ENCODE measurements around the gene RBM47. TPM values are rescaled to one million over a fixed set of nuclear protein-coding genes. Genes with fewer than 3 reads are reported as not detected.

RBM47 gene
- total RNA-seq, 1 donor from 2014 or later = 4.6 TPM

DNA sequence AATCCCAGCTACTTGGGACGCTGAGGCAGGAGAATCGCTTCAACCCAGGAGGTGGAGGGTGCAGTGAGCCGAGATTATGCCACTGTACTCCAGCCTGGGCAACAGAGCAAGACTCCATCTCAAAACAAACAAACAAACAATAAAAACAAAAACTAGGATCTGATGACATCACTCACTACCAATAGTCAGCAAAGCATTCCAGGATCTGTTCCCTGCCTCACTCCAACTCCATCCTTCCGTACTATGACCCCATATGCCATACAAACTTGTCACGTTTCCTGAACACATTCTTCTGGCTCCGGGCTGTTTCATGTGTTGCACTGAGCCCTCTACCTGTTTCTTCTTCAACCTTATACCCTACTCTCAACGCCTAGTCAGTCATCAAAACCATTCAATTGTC lies 47.3 kb downstream of the RBM47 start:
- no peaks in the 10 kb centered on the region for H3K9me3 Mint-ChIP-seq (ENCODE audit: unreplicated experiment)
- H3K27ac Mint-ChIP-seq (ENCODE audit: unreplicated experiment) = no peak overlapping the region
- H3K4me1 Mint-ChIP-seq (ENCODE audit: unreplicated experiment) = peaks cover 11% of the 10 kb centered on the region
- H3K36me3 Mint-ChIP-seq (ENCODE audit: low read depth, unreplicated experiment) = no peaks in the 10 kb centered on the region
- H3K4me3 Mint-ChIP-seq (ENCODE audit: unreplicated experiment) = no peak overlapping the region
- TF ChIP-seq, protein P1, sequence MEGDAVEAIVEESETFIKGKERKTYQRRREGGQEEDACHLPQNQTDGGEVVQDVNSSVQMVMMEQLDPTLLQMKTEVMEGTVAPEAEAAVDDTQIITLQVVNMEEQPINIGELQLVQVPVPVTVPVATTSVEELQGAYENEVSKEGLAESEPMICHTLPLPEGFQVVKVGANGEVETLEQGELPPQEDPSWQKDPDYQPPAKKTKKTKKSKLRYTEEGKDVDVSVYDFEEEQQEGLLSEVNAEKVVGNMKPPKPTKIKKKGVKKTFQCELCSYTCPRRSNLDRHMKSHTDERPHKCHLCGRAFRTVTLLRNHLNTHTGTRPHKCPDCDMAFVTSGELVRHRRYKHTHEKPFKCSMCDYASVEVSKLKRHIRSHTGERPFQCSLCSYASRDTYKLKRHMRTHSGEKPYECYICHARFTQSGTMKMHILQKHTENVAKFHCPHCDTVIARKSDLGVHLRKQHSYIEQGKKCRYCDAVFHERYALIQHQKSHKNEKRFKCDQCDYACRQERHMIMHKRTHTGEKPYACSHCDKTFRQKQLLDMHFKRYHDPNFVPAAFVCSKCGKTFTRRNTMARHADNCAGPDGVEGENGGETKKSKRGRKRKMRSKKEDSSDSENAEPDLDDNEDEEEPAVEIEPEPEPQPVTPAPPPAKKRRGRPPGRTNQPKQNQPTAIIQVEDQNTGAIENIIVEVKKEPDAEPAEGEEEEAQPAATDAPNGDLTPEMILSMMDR (IDR thresholded peaks at IDR 0.05; ENCODE audit: unreplicated experiment) = no peak
- peaks cover 2% of the 10 kb centered on the region for H3K27me3 Mint-ChIP-seq (ENCODE audit: unreplicated experiment)
- no peak for DNase-seq (ENCODE audit: low spot score)

DNA sequence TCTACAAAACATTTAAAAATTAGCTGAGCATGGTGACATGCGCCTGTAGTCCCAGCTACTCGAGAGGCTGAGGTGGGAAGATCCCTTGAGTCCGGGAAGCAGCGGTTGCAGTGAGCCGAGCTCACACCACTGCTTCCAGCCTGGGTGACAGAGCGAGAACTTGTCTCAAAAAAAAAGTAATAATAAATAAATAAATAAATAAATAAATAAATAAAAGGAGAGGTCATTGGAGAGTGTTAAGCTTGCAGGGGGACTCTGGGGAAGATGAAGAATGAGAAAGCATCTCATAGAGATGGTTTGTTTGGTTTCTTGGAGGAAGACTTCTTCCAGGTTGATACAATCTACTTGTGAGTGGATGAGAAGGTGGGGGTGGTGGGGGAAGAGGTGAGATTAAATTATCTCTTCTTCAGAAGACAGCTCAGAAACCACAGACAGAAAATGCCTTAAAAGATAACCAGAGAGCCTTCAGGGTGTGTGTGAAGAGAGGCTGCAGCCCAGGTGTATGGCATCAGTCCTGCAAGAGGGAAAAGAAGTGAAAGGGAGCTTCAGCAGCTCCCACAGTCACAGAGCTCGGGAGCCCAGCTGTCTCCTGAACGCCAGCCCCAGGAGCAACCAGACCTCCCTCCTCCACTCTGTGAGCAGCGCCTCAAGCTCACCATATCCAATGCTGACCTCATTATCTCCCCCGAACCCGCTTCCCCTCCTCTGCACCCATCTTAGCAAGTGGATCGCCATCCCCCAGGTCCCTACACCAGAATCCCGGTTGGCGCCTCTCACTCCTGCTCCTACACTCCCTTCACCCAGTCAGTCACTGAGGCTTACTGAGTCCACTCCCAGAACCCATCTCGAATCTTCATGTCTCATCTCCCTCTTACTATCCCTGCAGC lies 48.2 kb downstream of the RBM47 start:
- Mint-ChIP-seq H3K27ac (ENCODE audit: unreplicated experiment) (no peak overlapping the region), H3K27me3 (ENCODE audit: unreplicated experiment) (peaks cover 2% of the 10 kb centered on the region), H3K36me3 (ENCODE audit: low read depth, unreplicated experiment) (no peaks in the 10 kb centered on the region), H3K4me3 (ENCODE audit: unreplicated experiment) (no peak overlapping the region), H3K9me3 (ENCODE audit: unreplicated experiment) (no peaks in the 10 kb centered on the region), H3K4me1 (ENCODE audit: unreplicated experiment) (peaks cover 21% of the 10 kb centered on the region)
- DNase-seq (ENCODE audit: low spot score) = no peak
- TF ChIP-seq, protein P1 (IDR thresholded peaks at IDR 0.05; ENCODE audit: unreplicated experiment) = no peak

DNA sequence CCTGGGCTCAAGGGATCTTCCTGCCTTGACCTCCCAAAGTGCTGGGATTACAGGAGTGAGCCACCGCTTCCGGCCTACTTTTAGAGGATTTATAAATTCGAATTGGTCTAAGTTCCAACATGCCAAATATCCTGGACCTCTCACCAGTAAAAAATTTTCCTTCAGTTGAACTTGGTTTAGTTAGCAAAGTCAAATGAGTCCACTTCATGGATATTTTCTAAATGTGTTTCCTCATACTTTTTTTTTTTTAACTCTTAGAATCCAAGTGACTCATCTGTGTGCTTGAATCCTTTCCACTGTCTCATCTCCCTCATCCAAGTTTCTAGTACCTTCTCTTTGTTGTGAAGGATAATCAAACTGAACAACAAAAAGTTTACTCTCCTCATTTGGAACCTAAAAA lies 49.7 kb downstream of the RBM47 start:
- H3K27me3 Mint-ChIP-seq (ENCODE audit: unreplicated experiment) = peaks cover 2% of the 10 kb centered on the region
- TF ChIP-seq, protein P1 (IDR thresholded peaks at IDR 0.05; ENCODE audit: unreplicated experiment) = no peak
- H3K36me3 Mint-ChIP-seq (ENCODE audit: low read depth, unreplicated experiment) = no peaks in the 10 kb centered on the region
- H3K4me3 Mint-ChIP-seq (ENCODE audit: unreplicated experiment) = no peak overlapping the region
- H3K9me3 Mint-ChIP-seq (ENCODE audit: unreplicated experiment) = no peaks in the 10 kb centered on the region
- H3K4me1 Mint-ChIP-seq (ENCODE audit: unreplicated experiment) = peaks cover 19% of the 10 kb centered on the region
- H3K27ac Mint-ChIP-seq (ENCODE audit: unreplicated experiment) = no peak overlapping the region
- DNase-seq (ENCODE audit: low spot score) = no peak

DNA sequence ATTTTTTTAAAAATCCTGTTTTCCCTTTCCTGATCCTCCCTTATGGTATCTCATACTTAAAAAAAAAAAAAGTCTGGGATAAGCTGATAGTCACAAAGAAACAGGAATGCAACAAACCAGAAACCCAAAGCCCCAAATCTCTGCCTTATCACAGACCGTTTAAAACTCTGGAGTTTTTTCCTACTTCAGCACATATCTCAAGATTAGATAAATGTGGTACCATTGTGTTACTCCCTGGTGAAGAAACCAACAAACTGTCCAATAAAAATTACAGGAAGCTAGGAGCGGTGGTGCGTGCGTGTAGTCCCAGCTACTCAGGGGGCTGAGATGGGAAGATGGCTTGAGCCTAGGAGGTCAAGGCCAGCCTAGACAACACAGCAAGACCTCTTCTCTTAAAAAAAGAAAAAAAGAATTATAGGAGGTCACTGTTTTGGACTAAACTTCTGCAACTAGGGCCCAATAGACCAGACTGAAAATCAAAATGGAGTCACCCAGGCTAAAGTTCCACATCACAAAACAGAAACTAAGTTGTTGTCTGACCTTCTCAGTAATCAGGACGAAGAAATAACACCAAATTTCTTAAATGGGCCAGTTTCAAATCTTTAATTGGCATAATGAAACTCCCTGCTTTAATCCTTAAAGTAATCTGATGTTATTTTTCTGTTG lies 51.9 kb downstream of the RBM47 start:
- peaks cover 19% of the 10 kb centered on the region for H3K4me1 Mint-ChIP-seq (ENCODE audit: unreplicated experiment)
- peak overlapping the region; percentile 96 for H3K27ac Mint-ChIP-seq (ENCODE audit: unreplicated experiment)
- DNase-seq (ENCODE audit: low spot score) = no peak
- H3K4me3 Mint-ChIP-seq (ENCODE audit: unreplicated experiment) = no peak overlapping the region
- H3K36me3 Mint-ChIP-seq (ENCODE audit: low read depth, unreplicated experiment) = no peaks in the 10 kb centered on the region
- no peaks in the 10 kb centered on the region for H3K9me3 Mint-ChIP-seq (ENCODE audit: unreplicated experiment)
- peaks cover 2% of the 10 kb centered on the region for H3K27me3 Mint-ChIP-seq (ENCODE audit: unreplicated experiment)
- TF ChIP-seq, protein P1 (IDR thresholded peaks at IDR 0.05; ENCODE audit: unreplicated experiment) = no peak

All from endothelial cell (in vitro differentiated cells).